ENCODE measurements around the gene KLHL24.
"Not testable (repeated sequence)": the region's sequence is repeated elsewhere in the genome, so short reads cannot be mapped to it uniquely, and the experiment has no call there.

The KLHL24 gene

DNA sequence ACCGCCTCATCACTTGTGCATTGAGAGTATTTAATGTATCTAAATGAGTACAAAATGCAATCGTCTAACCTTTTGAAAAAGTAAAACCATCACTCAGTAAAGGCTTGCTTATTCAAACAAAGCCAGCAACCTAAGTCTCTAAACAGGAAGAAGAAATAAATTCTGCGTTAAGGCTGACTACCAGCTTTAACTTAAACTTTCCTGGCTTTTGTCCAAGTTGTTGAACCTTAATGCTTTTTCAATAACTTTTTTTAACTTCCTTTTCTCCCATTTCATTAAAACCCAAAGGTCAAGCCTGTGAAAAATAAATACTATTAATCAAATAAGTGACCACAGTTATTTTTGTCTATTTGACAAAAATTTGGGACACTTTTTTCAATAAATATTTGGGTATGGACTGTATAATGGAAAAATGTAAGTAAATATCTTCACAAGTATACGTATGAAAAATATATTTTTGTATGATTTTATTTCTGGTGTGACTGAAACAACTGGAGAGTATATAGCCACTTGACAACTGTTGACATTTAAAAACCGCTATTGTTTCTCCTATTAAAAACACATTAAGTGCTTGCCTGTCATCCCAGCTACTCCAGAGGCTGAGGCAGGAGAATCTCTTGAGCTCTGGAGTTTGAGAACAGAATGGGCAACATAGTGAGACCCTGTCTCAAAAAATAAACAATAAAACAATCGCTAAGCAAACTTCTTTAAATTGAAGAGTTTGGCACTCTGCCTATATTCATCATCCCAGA lies 2.9 kb downstream of the KLHL24 start:
- no peak for DNase-seq (ENCODE audit: low read depth)
- TF ChIP-seq, protein P1, sequence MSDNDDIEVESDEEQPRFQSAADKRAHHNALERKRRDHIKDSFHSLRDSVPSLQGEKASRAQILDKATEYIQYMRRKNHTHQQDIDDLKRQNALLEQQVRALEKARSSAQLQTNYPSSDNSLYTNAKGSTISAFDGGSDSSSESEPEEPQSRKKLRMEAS (IDR thresholded peaks at IDR 0.05; ENCODE audit: low read depth, low read length), result no peak
- TF ChIP-seq POLR2A (IDR thresholded peaks at IDR 0.05; ENCODE audit: extremely low read depth, insufficient read length), result no peak
- no peak for TF ChIP-seq MYC (IDR thresholded peaks at IDR 0.05; ENCODE audit: low read depth, low read length)
- TF ChIP-seq, protein P2, sequence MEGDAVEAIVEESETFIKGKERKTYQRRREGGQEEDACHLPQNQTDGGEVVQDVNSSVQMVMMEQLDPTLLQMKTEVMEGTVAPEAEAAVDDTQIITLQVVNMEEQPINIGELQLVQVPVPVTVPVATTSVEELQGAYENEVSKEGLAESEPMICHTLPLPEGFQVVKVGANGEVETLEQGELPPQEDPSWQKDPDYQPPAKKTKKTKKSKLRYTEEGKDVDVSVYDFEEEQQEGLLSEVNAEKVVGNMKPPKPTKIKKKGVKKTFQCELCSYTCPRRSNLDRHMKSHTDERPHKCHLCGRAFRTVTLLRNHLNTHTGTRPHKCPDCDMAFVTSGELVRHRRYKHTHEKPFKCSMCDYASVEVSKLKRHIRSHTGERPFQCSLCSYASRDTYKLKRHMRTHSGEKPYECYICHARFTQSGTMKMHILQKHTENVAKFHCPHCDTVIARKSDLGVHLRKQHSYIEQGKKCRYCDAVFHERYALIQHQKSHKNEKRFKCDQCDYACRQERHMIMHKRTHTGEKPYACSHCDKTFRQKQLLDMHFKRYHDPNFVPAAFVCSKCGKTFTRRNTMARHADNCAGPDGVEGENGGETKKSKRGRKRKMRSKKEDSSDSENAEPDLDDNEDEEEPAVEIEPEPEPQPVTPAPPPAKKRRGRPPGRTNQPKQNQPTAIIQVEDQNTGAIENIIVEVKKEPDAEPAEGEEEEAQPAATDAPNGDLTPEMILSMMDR (IDR thresholded peaks at IDR 0.05; ENCODE audit: low read depth, low read length), result no peak
- H3K4me3 ChIP-seq (ENCODE audit: low read depth, low read length), result no peak overlapping the region

DNA sequence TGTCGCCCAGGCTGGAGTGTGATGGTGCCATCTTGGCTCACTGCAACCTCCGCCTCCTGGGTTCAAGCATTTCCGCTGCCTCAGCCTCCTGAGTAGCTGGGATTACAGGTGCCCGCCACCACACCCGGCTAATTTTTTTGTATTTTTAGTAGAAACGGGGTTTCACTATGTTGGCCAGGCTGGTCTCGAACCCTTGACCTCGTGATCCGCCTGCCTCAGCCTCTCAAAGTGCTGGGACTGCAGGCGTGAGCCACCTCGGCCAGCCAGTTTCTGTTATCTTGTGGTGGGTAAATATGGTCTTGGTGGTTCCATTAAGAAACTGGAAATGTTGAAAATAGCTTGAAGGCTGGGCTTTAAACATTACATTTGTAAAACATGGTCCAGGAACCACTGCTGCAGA lies 5.2 kb downstream of the KLHL24 start:
- H3K4me3 ChIP-seq (ENCODE audit: low read depth, low read length); DNase-seq (ENCODE audit: low read depth): not testable (repeated sequence)

DNA sequence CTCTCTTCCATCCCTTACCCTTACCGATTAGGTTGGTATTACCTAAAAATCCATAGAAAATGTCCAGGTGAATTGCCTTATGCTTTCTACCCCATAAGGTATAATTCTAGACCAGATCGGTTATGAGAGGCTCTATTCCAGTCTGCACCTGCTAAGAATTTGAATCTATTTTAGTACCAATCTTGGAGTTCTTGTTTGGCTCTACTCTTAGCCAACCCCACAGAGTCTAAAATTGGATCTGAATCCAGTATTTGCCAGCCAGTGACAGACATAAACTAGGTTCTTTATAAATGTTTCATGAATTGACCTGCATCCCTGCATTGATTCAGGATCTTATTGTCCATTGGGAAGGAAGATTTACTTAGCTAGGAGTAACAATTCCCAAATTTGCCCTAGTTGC lies 6.5 kb downstream of the KLHL24 start:
- TF ChIP-seq MYC (IDR thresholded peaks at IDR 0.05; ENCODE audit: low read depth, low read length) (no peak), POLR2A (IDR thresholded peaks at IDR 0.05; ENCODE audit: extremely low read depth, insufficient read length) (no peak)
- H3K4me3 ChIP-seq (ENCODE audit: low read depth, low read length), result no peak overlapping the region
- DNase-seq (ENCODE audit: low read depth), result no peak

DNA sequence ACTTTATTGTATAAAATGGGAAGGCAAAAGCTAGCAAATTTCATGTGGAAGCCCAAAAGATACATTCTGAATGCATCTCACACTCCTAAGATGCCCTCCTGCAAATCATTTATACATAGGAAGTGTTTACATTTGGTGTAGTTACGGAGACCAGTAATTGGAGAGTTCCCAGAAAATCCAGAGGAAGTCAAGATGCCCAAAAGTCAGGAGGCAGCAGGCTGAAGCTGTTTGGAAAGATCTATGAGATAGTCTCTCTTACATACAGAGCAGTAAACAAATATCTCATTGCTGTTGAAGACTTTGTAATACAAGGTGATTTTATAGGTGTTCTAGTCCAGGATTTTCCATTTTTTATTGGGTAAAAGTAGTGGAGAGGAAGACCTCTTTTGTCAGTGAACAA lies 8.8 kb downstream of the KLHL24 start:
- no peak overlapping the region for H3K4me3 ChIP-seq (ENCODE audit: low read depth, low read length)
- TF ChIP-seq, protein P1 (IDR thresholded peaks at IDR 0.05; ENCODE audit: low read depth, low read length), result no peak
- no peak for TF ChIP-seq POLR2A (IDR thresholded peaks at IDR 0.05; ENCODE audit: extremely low read depth, insufficient read length)
- TF ChIP-seq, protein P2 (IDR thresholded peaks at IDR 0.05; ENCODE audit: low read depth, low read length), result no peak
- TF ChIP-seq MYC (IDR thresholded peaks at IDR 0.05; ENCODE audit: low read depth, low read length), result no peak
- no peak for DNase-seq (ENCODE audit: low read depth)

DNA sequence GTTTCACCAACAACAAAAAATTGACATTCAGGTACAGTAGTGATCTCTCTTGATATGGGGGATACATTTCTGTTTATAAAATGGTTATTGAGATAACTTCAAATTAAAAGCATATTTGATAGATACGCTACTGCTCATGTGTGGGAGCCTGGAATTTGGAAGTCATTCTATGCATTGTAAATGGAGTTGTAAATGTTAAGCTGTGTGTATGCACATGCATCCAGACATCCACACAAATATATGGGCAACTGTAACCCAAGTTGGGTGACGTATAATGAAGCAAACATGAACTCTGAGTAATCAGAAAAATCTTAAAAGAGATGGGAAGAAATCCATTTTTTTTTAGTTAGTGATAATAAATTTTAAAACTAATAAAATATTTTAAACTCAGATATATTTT lies 9.8 kb downstream of the KLHL24 start:
- no peak overlapping the region for H3K4me3 ChIP-seq (ENCODE audit: low read depth, low read length)
- TF ChIP-seq MYC (IDR thresholded peaks at IDR 0.05; ENCODE audit: low read depth, low read length), result no peak
- TF ChIP-seq, protein P1 (IDR thresholded peaks at IDR 0.05; ENCODE audit: low read depth, low read length), result no peak
- TF ChIP-seq, protein P2 (IDR thresholded peaks at IDR 0.05; ENCODE audit: low read depth, low read length), result no peak
- TF ChIP-seq POLR2A (IDR thresholded peaks at IDR 0.05; ENCODE audit: extremely low read depth, insufficient read length), result no peak
- DNase-seq (ENCODE audit: low read depth), result no peak

DNA sequence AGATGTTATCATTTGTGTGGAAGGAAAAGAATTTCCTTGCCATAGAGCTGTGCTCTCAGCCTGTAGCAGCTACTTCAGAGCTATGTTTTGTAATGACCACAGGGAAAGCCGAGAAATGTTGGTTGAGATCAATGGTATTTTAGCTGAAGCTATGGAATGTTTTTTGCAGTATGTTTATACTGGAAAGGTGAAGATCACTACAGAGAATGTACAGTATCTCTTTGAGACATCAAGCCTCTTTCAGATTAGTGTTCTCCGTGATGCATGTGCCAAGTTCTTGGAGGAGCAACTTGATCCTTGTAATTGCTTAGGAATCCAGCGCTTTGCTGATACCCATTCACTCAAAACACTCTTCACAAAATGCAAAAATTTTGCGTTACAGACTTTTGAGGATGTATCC lies 15.1 kb downstream of the KLHL24 start:
- TF ChIP-seq MYC (IDR thresholded peaks at IDR 0.05; ENCODE audit: low read depth, low read length), result no peak
- TF ChIP-seq, protein P1 (IDR thresholded peaks at IDR 0.05; ENCODE audit: low read depth, low read length), result no peak
- TF ChIP-seq, protein P2 (IDR thresholded peaks at IDR 0.05; ENCODE audit: low read depth, low read length), result no peak
- no peak for TF ChIP-seq POLR2A (IDR thresholded peaks at IDR 0.05; ENCODE audit: extremely low read depth, insufficient read length)
- H3K4me3 ChIP-seq (ENCODE audit: low read depth, low read length), result no peak overlapping the region
- DNase-seq (ENCODE audit: low read depth), result no peak

All from NB4 (cell line).